GM20000 (cell line): ENCODE results near the gene NSA2.

Source experiments
- DNase-seq: peaks from one replicate; pipeline ENCODE4 v3.0.0; 2012; ENCODE audit warnings: low spot score
- TF ChIP-seq, protein P1 (sequence below): IDR thresholded peaks from 2 replicates; pipeline ENCODE4 v1.5.1; 2012; ENCODE audit warnings: mild to moderate bottlenecking, control low read depth; ENCODE audit errors: extremely low read depth, missing control alignments

Gene NSA2

DNA sequence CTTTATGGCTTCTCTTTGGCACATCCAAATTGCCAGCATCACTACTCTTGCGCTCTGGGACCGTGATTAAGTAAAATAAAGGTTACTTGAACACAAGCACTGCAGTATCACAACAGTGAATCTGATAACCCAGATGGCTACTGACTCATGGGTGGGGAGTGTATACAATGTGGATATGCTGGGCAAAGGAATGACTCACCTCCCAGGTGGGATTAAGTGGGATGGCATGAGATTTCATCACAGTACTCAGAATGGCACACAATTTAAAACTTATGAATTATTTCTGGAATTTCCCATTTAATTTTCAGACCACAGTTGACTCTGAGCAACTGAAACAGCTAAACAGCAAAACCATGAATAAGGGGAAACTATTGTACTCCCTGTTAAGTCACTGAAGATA lies 4.5 kb upstream of the NSA2 start:
- TF ChIP-seq, protein P1, sequence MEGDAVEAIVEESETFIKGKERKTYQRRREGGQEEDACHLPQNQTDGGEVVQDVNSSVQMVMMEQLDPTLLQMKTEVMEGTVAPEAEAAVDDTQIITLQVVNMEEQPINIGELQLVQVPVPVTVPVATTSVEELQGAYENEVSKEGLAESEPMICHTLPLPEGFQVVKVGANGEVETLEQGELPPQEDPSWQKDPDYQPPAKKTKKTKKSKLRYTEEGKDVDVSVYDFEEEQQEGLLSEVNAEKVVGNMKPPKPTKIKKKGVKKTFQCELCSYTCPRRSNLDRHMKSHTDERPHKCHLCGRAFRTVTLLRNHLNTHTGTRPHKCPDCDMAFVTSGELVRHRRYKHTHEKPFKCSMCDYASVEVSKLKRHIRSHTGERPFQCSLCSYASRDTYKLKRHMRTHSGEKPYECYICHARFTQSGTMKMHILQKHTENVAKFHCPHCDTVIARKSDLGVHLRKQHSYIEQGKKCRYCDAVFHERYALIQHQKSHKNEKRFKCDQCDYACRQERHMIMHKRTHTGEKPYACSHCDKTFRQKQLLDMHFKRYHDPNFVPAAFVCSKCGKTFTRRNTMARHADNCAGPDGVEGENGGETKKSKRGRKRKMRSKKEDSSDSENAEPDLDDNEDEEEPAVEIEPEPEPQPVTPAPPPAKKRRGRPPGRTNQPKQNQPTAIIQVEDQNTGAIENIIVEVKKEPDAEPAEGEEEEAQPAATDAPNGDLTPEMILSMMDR, result no peak
- no peak for DNase-seq

DNA sequence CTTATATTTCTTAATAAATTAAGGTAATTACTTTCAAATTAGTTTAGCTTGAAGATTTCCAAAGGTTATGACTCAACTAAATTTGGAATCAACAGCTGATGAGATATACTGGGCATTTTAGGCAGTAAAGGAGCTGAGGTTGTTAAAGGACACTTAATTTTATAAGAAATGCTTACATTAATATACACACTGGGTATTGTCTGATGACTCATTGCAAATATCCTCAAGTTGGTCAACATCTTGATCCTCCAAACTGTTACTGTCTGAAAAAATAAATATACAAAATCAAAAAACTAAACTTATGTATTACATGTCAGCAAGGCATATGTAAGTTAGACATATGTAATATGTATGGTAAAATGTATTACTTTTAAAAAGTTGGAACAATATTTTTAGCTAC lies 3.5 kb upstream of the NSA2 start:
- DNase-seq, result no peak
- TF ChIP-seq, protein P1, result no peak

DNA sequence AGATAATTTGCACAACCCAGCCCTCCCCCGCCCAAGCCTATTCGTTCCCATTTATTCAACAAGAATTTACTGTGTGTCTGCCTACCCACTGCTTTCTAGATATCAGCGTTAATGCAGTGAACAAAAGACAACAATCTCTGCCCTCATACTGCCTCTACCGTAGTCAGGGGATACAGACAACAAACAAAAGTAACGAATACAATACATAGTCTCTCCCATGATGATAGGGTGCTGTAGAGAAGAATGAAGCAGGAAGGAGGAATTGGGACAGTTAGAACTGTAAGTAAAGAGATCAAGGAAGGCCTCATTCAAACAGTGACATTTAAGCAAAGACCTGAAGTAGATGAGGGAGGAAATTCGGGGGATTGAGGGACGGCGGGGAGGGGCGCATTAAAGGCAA lies 1.8 kb upstream of the NSA2 start:
- DNase-seq, result no peak

DNA sequence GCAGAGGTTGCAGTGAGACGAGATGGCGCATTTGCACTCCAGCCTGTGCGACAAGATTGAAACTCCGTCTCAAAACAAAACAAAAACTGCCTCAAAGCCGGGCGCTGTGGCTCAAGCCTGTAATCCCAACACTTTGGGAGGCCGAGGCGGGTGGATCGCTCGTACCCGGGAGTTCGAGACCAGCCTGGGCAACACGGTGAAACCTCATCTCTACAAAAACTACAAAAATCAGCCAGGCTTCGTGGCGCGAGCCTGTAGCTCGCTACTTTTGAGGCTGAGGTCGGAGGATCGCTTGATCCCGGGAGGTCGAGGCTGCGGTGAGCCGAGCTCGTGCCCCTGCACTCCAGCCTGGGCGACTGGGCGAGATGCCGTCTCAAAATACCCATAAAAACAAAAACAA lies 1.1 kb upstream of the NSA2 start:
- TF ChIP-seq, protein P1, result no peak

More for the DNA sequence above, 1.8 kb upstream of the NSA2 start:
- TF ChIP-seq, protein P1, result no peak

DNA sequence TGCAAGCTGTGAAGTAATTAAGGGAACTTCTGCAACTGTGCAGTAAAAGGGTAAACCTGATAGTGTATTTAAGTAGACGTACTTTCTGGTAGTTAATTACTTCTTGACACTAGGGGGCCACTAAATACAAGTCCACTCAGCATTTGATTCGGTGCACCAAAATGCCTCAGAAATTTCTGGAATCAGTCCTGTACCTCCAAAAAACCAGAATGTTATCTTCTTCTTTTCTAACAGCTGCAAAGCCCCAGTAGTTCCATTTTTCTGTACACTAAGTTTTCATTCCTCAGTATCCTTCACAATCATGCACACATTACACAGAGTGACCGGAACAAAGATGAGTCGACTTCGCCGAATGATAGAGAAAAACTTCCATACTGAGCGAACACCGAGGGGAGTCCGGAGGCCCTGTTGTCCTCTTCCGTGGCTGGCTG lies 616 bp upstream of the NSA2 start:
- TF ChIP-seq, protein P1, result no peak
- peak; percentile 41 for DNase-seq

More for the DNA sequence above, 1.1 kb upstream of the NSA2 start:
- no peak for DNase-seq

DNA sequence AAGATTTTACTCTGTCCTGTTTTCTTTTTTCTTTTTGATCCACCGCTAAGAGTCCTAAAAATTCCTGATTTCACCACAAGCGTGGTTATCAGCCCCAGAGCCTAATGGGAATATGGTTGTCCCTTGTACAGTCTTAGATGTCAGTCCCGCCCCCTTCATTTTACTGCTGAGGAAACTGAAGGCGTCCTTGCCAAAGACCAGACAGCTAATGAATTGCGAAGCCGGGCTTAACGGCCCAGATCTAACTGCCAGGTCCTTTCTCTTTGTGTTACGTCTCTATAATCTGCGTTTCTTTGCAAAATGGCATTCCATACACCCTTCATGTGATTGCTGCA lies 497 bp downstream of the NSA2 start:
- TF ChIP-seq, protein P1, result no peak

DNA sequence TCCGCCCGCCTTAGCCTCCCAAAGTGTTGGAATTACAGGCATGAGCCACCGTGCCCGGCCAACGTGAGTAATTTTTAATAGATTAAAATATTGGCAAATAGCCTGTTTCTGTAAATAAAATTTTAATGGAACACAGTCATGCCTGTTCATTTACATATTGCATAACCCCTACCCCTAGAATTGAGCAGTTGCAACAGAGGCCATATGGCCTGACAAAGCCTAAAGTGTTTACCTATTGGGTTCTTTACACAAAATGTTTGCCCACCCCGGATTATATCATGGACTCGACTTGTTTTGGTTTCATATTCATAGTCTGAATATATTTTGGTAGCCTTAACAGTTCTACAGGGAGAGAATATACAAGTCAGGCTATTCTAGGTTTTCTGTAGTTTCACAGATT lies 5.3 kb downstream of the NSA2 start:
- DNase-seq, result no peak

More for the DNA sequence above, 497 bp downstream of the NSA2 start:
- DNase-seq, result peak; percentile 9

More for the DNA sequence above, 5.3 kb downstream of the NSA2 start:
- TF ChIP-seq, protein P1, result no peak
